ENCODE results near the gene FAM124A. TPM values are rescaled to one million over a fixed set of nuclear protein-coding genes. Genes with fewer than 3 reads are reported as not detected.

Gene FAM124A
- total and polyA plus RNA-seq, 12 donors, result 0.78 to 11.7 (median 3.4) TPM

DNA sequence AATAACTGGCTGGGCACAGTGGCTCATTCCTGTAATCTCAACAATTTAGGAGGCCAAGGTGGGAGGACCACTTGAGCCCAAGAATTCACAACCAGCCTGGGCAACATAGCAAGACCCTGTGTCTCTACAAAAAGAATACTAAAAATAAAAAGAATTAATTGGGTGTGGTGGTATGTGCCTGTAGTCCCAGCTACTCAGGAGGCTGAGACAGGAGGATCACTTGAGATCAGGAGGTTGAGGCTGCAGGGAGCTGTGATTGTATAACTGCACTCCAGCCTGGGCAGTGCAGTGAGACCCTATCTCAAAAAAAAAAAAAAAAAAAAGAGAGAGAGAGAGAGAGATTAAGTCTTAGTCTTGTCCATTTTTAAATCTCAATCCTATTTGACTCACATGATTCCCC, 81.7 kb downstream of the FAM124A start:
- Histone ChIP-seq H3K27me3 (no peaks in the 10 kb centered on the region), H3K9me3 (replicated peaks in 1 of 3) (no peaks in the 10 kb centered on the region), H3K4me1 (replicated peaks in 1 of 2) (no peaks in the 10 kb centered on the region), H3K27ac (no peak overlapping the region), H3K36me3 (replicated peaks in 1 of 2) (no peaks in the 10 kb centered on the region), H3K4me3 (no peak overlapping the region)
- DNase-seq, result no peak
- intact Hi-C loops (cut with DNase I), result no loop called here
- TF ChIP-seq, protein P1, sequence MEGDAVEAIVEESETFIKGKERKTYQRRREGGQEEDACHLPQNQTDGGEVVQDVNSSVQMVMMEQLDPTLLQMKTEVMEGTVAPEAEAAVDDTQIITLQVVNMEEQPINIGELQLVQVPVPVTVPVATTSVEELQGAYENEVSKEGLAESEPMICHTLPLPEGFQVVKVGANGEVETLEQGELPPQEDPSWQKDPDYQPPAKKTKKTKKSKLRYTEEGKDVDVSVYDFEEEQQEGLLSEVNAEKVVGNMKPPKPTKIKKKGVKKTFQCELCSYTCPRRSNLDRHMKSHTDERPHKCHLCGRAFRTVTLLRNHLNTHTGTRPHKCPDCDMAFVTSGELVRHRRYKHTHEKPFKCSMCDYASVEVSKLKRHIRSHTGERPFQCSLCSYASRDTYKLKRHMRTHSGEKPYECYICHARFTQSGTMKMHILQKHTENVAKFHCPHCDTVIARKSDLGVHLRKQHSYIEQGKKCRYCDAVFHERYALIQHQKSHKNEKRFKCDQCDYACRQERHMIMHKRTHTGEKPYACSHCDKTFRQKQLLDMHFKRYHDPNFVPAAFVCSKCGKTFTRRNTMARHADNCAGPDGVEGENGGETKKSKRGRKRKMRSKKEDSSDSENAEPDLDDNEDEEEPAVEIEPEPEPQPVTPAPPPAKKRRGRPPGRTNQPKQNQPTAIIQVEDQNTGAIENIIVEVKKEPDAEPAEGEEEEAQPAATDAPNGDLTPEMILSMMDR (IDR thresholded peaks at IDR 0.05), result no peak
- TF ChIP-seq POLR2A (IDR thresholded peaks at IDR 0.05), result no peak

DNA sequence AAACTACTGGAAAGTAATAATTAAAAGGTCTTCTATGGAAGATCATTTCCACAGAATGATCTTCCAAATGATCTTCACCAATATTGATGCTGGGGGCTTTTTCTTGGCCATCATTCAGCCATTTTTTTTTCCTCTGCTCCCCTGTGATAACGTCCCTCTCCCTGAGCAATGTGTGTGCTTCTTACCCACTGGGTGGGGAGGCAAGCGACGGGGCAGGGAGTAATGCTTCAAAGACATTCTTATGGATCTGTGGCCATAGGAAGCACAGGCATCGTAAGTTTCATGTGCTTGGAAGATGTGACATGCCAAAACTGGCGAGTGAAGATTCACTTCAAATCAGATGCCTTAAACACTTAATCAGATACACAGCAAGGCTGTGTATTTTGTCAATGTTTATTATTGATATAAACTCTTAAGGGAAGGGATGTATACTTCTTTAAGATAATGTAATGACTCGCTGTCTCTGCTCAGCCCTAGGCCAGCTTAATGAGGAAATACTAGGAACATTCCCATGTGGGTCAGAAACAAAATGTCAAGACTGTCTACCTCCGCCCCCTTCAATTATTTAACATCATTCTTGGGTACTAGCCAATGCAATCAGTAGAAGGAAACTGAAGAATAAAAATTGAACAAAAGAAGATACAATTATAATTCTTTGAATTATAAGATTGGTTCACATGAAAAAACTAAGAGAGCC, 83.2 kb downstream of the FAM124A start:
- DNase-seq, result no peak
- H3K4me3 ChIP-seq, result no peak overlapping the region
- no peaks in the 10 kb centered on the region for H3K36me3 ChIP-seq (replicated peaks in 1 of 2)
- H3K27ac ChIP-seq, result no peak overlapping the region
- TF ChIP-seq POLR2A (IDR thresholded peaks at IDR 0.05), result no peak
- TF ChIP-seq, protein P1 (IDR thresholded peaks at IDR 0.05), result no peak
- H3K9me3 ChIP-seq (replicated peaks in 1 of 3), result no peaks in the 10 kb centered on the region
- H3K27me3 ChIP-seq, result no peaks in the 10 kb centered on the region
- no peaks in the 10 kb centered on the region for H3K4me1 ChIP-seq (replicated peaks in 1 of 2)
- WGBS, 4 donors, result 78 to 83% (median 82%) methylated on average over 7 of the region's 7 CpGs
- intact Hi-C loops (cut with DNase I), result no loop called here

DNA sequence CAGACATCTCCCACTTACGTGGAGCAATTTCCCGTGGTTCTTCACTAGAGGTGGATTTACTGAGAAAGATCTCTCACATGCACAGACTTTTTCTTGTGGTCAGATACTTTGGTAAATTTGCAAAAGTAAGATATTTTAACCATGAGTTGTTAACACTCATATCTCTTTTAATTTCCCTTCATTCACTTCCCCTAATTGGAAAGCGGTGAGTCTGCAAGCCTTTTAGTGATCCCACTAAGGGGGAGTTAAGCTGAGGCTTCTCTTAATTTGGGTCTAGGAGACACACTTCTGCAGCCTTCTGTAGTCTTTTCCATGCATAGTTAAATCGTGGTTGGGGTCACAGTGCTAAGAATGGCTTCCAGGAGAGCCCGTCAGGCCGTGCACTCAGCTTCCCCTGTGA, 86.6 kb downstream of the FAM124A start:
- TF ChIP-seq POLR2A (IDR thresholded peaks at IDR 0.05), result no peak
- no peaks in the 10 kb centered on the region for H3K9me3 ChIP-seq (replicated peaks in 1 of 3)
- no peaks in the 10 kb centered on the region for H3K36me3 ChIP-seq (replicated peaks in 1 of 2)
- no peak overlapping the region for H3K4me3 ChIP-seq
- no peaks in the 10 kb centered on the region for H3K27me3 ChIP-seq
- intact Hi-C loops (cut with DNase I), result no loop called here
- H3K4me1 ChIP-seq (replicated peaks in 1 of 2), result no peaks in the 10 kb centered on the region
- no peak overlapping the region for H3K27ac ChIP-seq
- DNase-seq, result no peak
- WGBS, 4 donors, result 67 to 71% (median 71%) methylated on average over 6 of the region's 6 CpGs

DNA sequence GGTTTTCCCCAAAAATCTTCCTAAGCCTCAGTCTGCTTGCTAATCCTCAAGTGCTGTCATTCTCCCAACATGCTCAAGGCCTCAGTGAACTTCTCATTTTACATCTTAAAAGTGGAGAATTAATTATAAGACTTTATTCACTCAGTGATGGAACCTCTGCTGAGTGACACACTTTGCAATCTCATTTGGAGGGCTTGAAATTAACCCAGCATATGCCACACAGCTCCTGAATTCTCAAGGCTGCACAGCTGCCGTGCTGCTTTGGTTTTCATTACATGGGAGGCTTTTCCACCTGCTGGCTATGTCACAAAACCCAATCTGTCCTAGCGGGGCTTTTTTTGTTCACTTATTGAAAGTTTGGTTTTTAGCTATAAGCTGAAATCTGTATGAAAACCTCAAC, 89.0 kb downstream of the FAM124A start:
- Histone ChIP-seq H3K27ac (no peak overlapping the region), H3K9me3 (replicated peaks in 1 of 3) (no peaks in the 10 kb centered on the region), H3K36me3 (replicated peaks in 1 of 2) (no peaks in the 10 kb centered on the region), H3K27me3 (no peaks in the 10 kb centered on the region), H3K4me3 (no peak overlapping the region), H3K4me1 (replicated peaks in 1 of 2) (no peaks in the 10 kb centered on the region)
- WGBS, 4 donors, result 79 to 91% (median 84%) methylated on average over 2 of the region's 2 CpGs
- TF ChIP-seq, protein P1 (IDR thresholded peaks at IDR 0.05), result no peak
- no peak for TF ChIP-seq POLR2A (IDR thresholded peaks at IDR 0.05)
- DNase-seq, result no peak
- intact Hi-C loops (cut with DNase I), result no loop called here

DNA sequence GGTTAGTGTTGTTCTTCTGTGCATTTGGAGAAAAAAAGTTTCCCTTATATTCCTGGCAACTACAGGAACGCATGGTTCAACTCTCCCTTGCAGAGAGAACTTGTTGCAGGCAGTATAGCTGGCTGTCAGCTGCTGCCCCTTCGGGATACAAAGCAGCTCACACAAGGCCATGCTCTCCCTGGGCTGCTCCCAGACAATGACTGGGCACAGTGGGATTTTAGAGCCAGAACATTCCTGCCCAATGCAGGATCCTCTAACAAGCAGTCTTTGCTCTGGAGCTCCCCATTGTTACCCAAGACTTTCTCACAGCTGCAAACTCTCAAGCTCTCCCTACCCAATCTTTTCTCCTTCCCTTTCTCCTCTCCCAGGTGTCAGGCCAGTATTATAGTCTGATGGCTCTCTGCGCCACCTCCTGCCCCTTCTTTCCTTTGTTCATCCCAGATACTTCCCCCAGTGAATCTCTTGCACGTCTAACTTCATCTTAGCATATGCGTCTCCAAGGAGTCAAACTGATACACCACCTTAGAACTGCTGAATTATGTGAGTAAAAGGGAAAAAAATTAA, 89.8 kb downstream of the FAM124A start:
- Histone ChIP-seq H3K9me3 (replicated peaks in 1 of 3) (no peaks in the 10 kb centered on the region), H3K4me3 (no peak overlapping the region), H3K4me1 (replicated peaks in 1 of 2) (no peaks in the 10 kb centered on the region), H3K36me3 (replicated peaks in 1 of 2) (no peaks in the 10 kb centered on the region), H3K27ac (no peak overlapping the region), H3K27me3 (no peaks in the 10 kb centered on the region)
- no peak for DNase-seq
- TF ChIP-seq POLR2A (IDR thresholded peaks at IDR 0.05), result no peak
- TF ChIP-seq, protein P1 (IDR thresholded peaks at IDR 0.05), result no peak
- intact Hi-C loops (cut with DNase I), result no loop called here
- 85 to 95% (median 87%) methylated on average over 5 of the region's 5 CpGs for WGBS, 4 donors
